ENCODE results near the gene RPP25. TPM values are rescaled to one million over a fixed set of nuclear protein-coding genes. Genes with fewer than 3 reads are reported as not detected.

Gene RPP25
- total RNA-seq, 1 donor from 2014 or later = 4.3 TPM

- Mint-ChIP-seq H3K27me3 (peaks cover 65% of the 10 kb centered on the region), H3K36me3 (ENCODE audit: low read depth) (no peaks in the 10 kb centered on the region), H3K4me3 (peak overlapping the region; percentile 72), H3K4me1 (peaks cover 21% of the 10 kb centered on the region), H3K27ac (no peak overlapping the region), H3K9me3 (no peaks in the 10 kb centered on the region)
- ChIA-PET CTCF (interaction anchor here (1.0 kb wide), 2 partner anchors 33 to 39 kb away, joined by 3 read pairs; no protein-coding TSS in a partner anchor), POLR2A (interaction anchor here (0.6 to 1.1 kb wide), 3 partner anchors 7 to 455 kb away, joined by 3 to 4 read pairs (median 3); partner anchors contain the start of gene ARID3B)
- DNase-seq (no peak), ATAC-seq (ENCODE audit: low read depth) (no peak)
- intact Hi-C loops (cut with micrococcal nuclease) = loop anchor here (1.0 to 2.0 kb wide), 2 partner anchors 27 to 170 kb away; partner anchors contain the start of genes CPLX3 and PPCDC
- no peak for TF ChIP-seq CTCF (IDR thresholded peaks at IDR 0.05)
Observed at GRCh38 chr15:74995779-74996765, 39.5 kb upstream of the RPP25 start.

- H3K36me3 Mint-ChIP-seq (ENCODE audit: low read depth) = no peaks in the 10 kb centered on the region
- no peak for TF ChIP-seq CTCF (IDR thresholded peaks at IDR 0.05)
- H3K27me3 Mint-ChIP-seq = peaks cover 66% of the 10 kb centered on the region
- peaks cover 24% of the 10 kb centered on the region for H3K4me1 Mint-ChIP-seq
- peak within 1 kb of the TSS; percentile 78 for H3K4me3 Mint-ChIP-seq
- POLR2A ChIA-PET = interaction anchor here (0.6 to 1.1 kb wide), 3 partner anchors 8 to 454 kb away, joined by 3 to 4 read pairs (median 3); partner anchors contain the start of gene ARID3B
- CTCF ChIA-PET = interaction anchor here (0.9 to 1.0 kb wide), 3 partner anchors 34 to 48 kb away, joined by 3 read pairs; no protein-coding TSS in a partner anchor
- ATAC-seq (ENCODE audit: low read depth) (peak; percentile 99), DNase-seq (peak; percentile 70)
- intact Hi-C loops (cut with micrococcal nuclease) = loop anchor here (1.0 to 2.0 kb wide), 2 partner anchors 28 to 169 kb away; partner anchors contain the start of genes CPLX3 and PPCDC
- no peak within 1 kb of the TSS for H3K27ac Mint-ChIP-seq
- no peaks in the 10 kb centered on the region for H3K9me3 Mint-ChIP-seq
Observed at GRCh38 chr15:74995182-74995778, 38.7 kb upstream of the RPP25 start, which contains the start of gene SCAMP5. TSS of gene SCAMP5 (plus strand) at chr15:74995563. CDS start at chr15:75011840, 16,277 bp downstream.

- H3K36me3 Mint-ChIP-seq (ENCODE audit: low read depth) = no peaks in the 10 kb centered on the region
- CTCF ChIA-PET = interaction anchor here (0.9 to 1.0 kb wide), 3 partner anchors 35 to 49 kb away, joined by 3 read pairs; no protein-coding TSS in a partner anchor
- H3K27ac Mint-ChIP-seq = no peak overlapping the region
- intact Hi-C loops (cut with micrococcal nuclease) = loop anchor here (1.0 to 2.0 kb wide), 2 partner anchors 28 to 168 kb away; partner anchors contain the start of genes CPLX3 and PPCDC
- peaks cover 24% of the 10 kb centered on the region for H3K4me1 Mint-ChIP-seq
- peaks cover 65% of the 10 kb centered on the region for H3K27me3 Mint-ChIP-seq
- no peaks in the 10 kb centered on the region for H3K9me3 Mint-ChIP-seq
- H3K4me3 Mint-ChIP-seq = peak overlapping the region; percentile 78
- no peak for TF ChIP-seq CTCF (IDR thresholded peaks at IDR 0.05)
- DNase-seq (no peak), ATAC-seq (ENCODE audit: low read depth) (no peak)
- POLR2A ChIA-PET = interaction anchor here (1.1 kb wide), 1 partner anchor 9 kb away, joined by 4 read pairs; no protein-coding TSS in a partner anchor
Observed at GRCh38 chr15:74994685-74995084, 38.1 kb upstream of the RPP25 start.

- DNase-seq = no peak
- no peak for ATAC-seq (ENCODE audit: low read depth)
- POLR2A ChIA-PET = no interaction called here
- Mint-ChIP-seq H3K27me3 (peaks cover 63% of the 10 kb centered on the region), H3K4me1 (peaks cover 24% of the 10 kb centered on the region), H3K36me3 (ENCODE audit: low read depth) (no peaks in the 10 kb centered on the region), H3K27ac (no peak overlapping the region), H3K9me3 (no peaks in the 10 kb centered on the region), H3K4me3 (no peak overlapping the region)
- intact Hi-C loops (cut with micrococcal nuclease) = loop anchor here (2.0 kb wide), 1 partner anchor 29 kb away; the partner anchor contains the start of gene PPCDC
- no peak for TF ChIP-seq CTCF (IDR thresholded peaks at IDR 0.05)
- CTCF ChIA-PET = no interaction called here
Observed at GRCh38 chr15:74994236-74994635, 37.7 kb upstream of the RPP25 start.
